Measurements from ENCODE around the gene ADAMTS16.

Gene ADAMTS16

GRCh38 chr5:5141625-5142525 is 1.7 kb downstream of the ADAMTS16 start:
- DNase-seq (ENCODE audit: low read depth) = peak; percentile 69
- H3K4me3 ChIP-seq (ENCODE audit: low read length) = no peak overlapping the region
- TF ChIP-seq CTCF (IDR thresholded peaks at IDR 0.05; ENCODE audit: insufficient read depth, low read depth, low read length, missing control alignments) = peak; percentile 64

- TF ChIP-seq CTCF (IDR thresholded peaks at IDR 0.05; ENCODE audit: insufficient read depth, low read depth, low read length, missing control alignments) = no peak
- no peak overlapping the region for H3K4me3 ChIP-seq (ENCODE audit: low read length)
- no peak for DNase-seq (ENCODE audit: low read depth)
These were observed 4.3 kb downstream of the ADAMTS16 start for GRCh38 chr5:5144441-5144840.

- no peak for DNase-seq (ENCODE audit: low read depth)
- no peak overlapping the region for H3K4me3 ChIP-seq (ENCODE audit: low read length)
- TF ChIP-seq CTCF (IDR thresholded peaks at IDR 0.05; ENCODE audit: insufficient read depth, low read depth, low read length, missing control alignments) = no peak
These were observed 5.8 kb downstream of the ADAMTS16 start for GRCh38 chr5:5145651-5146529.

- no peak overlapping the region for H3K4me3 ChIP-seq (ENCODE audit: low read length)
- DNase-seq (ENCODE audit: low read depth) = no peak
These were observed 6.5 kb downstream of the ADAMTS16 start for GRCh38 chr5:5146530-5147160.

GRCh38 chr5:5149154-5149553 is 9.0 kb downstream of the ADAMTS16 start:
- H3K4me3 ChIP-seq (ENCODE audit: low read length) = no peak overlapping the region
- TF ChIP-seq CTCF (IDR thresholded peaks at IDR 0.05; ENCODE audit: insufficient read depth, low read depth, low read length, missing control alignments) = no peak
- no peak for DNase-seq (ENCODE audit: low read depth)

More at GRCh38 chr5:5146530-5147160, 6.5 kb downstream of the ADAMTS16 start:
- TF ChIP-seq CTCF (IDR thresholded peaks at IDR 0.05; ENCODE audit: insufficient read depth, low read depth, low read length, missing control alignments) = no peak

- TF ChIP-seq CTCF (IDR thresholded peaks at IDR 0.05; ENCODE audit: insufficient read depth, low read depth, low read length, missing control alignments) = no peak
- DNase-seq (ENCODE audit: low read depth) = no peak
- H3K4me3 ChIP-seq (ENCODE audit: low read length) = no peak overlapping the region
These were observed 10.5 kb downstream of the ADAMTS16 start for GRCh38 chr5:5150667-5151066.
